HUES6 (cell line): ENCODE measurements around the gene CATSPER4.

ENCODE experiments used
- H3K27ac ChIP-seq: 2 replicates; pipeline ENCODE4 v1.7.0; 2013; ENCODE audit warnings: low read depth, mild to moderate bottlenecking, low read length, inconsistent platforms
- H3K27me3 ChIP-seq: 2 replicates; pipeline ENCODE4 v1.6.1; 2013; ENCODE audit warnings: low read length; ENCODE audit not compliant: control insufficient read depth, insufficient read depth
- H3K36me3 ChIP-seq: 2 replicates; pipeline ENCODE4 v1.6.1; 2013; ENCODE audit warnings: low read length; ENCODE audit not compliant: control insufficient read depth, insufficient read depth
- H3K4me1 ChIP-seq: 2 replicates; pipeline ENCODE4 v1.6.1; 2013; ENCODE audit warnings: low read length; ENCODE audit not compliant: control insufficient read depth, insufficient read depth
- H3K4me3 ChIP-seq: 2 replicates; pipeline ENCODE4 v1.5.1; 2013; ENCODE audit warnings: low read depth, low read length
- H3K9ac ChIP-seq: one replicate; pipeline ENCODE4 v1.6.1; 2013; ENCODE audit warnings: mild to moderate bottlenecking, low read length
- H3K9me3 ChIP-seq: 2 replicates; pipeline ENCODE4 v1.6.1; 2013; ENCODE audit warnings: low read depth, low read length; ENCODE audit not compliant: control insufficient read depth, insufficient read depth

CATSPER4 gene

GRCh38 chr1:26158908-26159742 lies 31.3 kb upstream of the CATSPER4 start, which contains the start of gene FAM110D:
TSS of gene FAM110D (plus strand) at chr1:26159079. CDS start at chr1:26161292, 2,213 bp downstream.
- H3K4me3 ChIP-seq, result peak within 1 kb of the TSS; percentile 38; the same call in 1 of the 2 replicates
- H3K27ac ChIP-seq, result no peak within 1 kb of the TSS
- peaks cover 96% of the 10 kb centered on the region for H3K27me3 ChIP-seq
- H3K9ac ChIP-seq, result peak within 1 kb of the TSS; percentile 40
- no peaks in the 10 kb centered on the region for H3K9me3 ChIP-seq
- H3K36me3 ChIP-seq, result no peaks in the 10 kb centered on the region
- peaks cover 57% of the 10 kb centered on the region for H3K4me1 ChIP-seq

GRCh38 chr1:26159743-26160039 lies 30.7 kb upstream of the CATSPER4 start:
- no peak overlapping the region for H3K9ac ChIP-seq

GRCh38 chr1:26160527-26161414 lies 29.6 kb upstream of the CATSPER4 start:
- no peaks in the 10 kb centered on the region for H3K36me3 ChIP-seq
- H3K27me3 ChIP-seq, result peaks cover 87% of the 10 kb centered on the region
- H3K4me1 ChIP-seq, result peaks cover 55% of the 10 kb centered on the region
- peak overlapping the region; percentile 59 for H3K4me3 ChIP-seq
- no peak overlapping the region for H3K27ac ChIP-seq
- H3K9me3 ChIP-seq, result no peaks in the 10 kb centered on the region
- H3K9ac ChIP-seq, result peak overlapping the region; percentile 10

More at GRCh38 chr1:26159743-26160039, 30.7 kb upstream of the CATSPER4 start:
- H3K27ac ChIP-seq, result no peak overlapping the region
- H3K4me1 ChIP-seq, result peaks cover 56% of the 10 kb centered on the region
- H3K36me3 ChIP-seq, result no peaks in the 10 kb centered on the region
- H3K4me3 ChIP-seq, result peak overlapping the region; percentile 38; the same call in 1 of the 2 replicates
- H3K9me3 ChIP-seq, result no peaks in the 10 kb centered on the region
- H3K27me3 ChIP-seq, result peaks cover 91% of the 10 kb centered on the region

GRCh38 chr1:26161415-26162219 lies 28.8 kb upstream of the CATSPER4 start:
- H3K4me1 ChIP-seq, result peaks cover 50% of the 10 kb centered on the region
- H3K4me3 ChIP-seq, result peak overlapping the region; percentile 59
- no peaks in the 10 kb centered on the region for H3K36me3 ChIP-seq
- no peak overlapping the region for H3K27ac ChIP-seq
- no peaks in the 10 kb centered on the region for H3K9me3 ChIP-seq
- H3K9ac ChIP-seq, result peak overlapping the region; percentile 10
- peaks cover 85% of the 10 kb centered on the region for H3K27me3 ChIP-seq

GRCh38 chr1:26162220-26162709 lies 28.1 kb upstream of the CATSPER4 start:
- Histone ChIP-seq H3K27ac (no peak overlapping the region), H3K9me3 (no peaks in the 10 kb centered on the region), H3K4me1 (peaks cover 49% of the 10 kb centered on the region), H3K9ac (peak overlapping the region; percentile 5), H3K36me3 (no peaks in the 10 kb centered on the region), H3K27me3 (peaks cover 87% of the 10 kb centered on the region), H3K4me3 (peak overlapping the region; percentile 59)

GRCh38 chr1:26163684-26164035 lies 26.7 kb upstream of the CATSPER4 start:
- peaks cover 77% of the 10 kb centered on the region for H3K27me3 ChIP-seq
- H3K4me1 ChIP-seq, result peaks cover 40% of the 10 kb centered on the region
- H3K4me3 ChIP-seq, result peak overlapping the region; percentile 69; the same call in 1 of the 2 replicates
- no peak overlapping the region for H3K9ac ChIP-seq
- H3K36me3 ChIP-seq, result no peaks in the 10 kb centered on the region
- no peak overlapping the region for H3K27ac ChIP-seq
- no peaks in the 10 kb centered on the region for H3K9me3 ChIP-seq

- no peaks in the 10 kb centered on the region for H3K36me3 ChIP-seq
- H3K4me3 ChIP-seq, result peak overlapping the region; percentile 69
- peaks cover 40% of the 10 kb centered on the region for H3K4me1 ChIP-seq
- no peak overlapping the region for H3K27ac ChIP-seq
- no peaks in the 10 kb centered on the region for H3K9me3 ChIP-seq
- peaks cover 71% of the 10 kb centered on the region for H3K27me3 ChIP-seq
- H3K9ac ChIP-seq, result peak overlapping the region; percentile 2
Observed at GRCh38 chr1:26164036-26164860, 26.2 kb upstream of the CATSPER4 start.

- Histone ChIP-seq H3K27me3 (peaks cover 62% of the 10 kb centered on the region), H3K36me3 (no peaks in the 10 kb centered on the region), H3K4me1 (peaks cover 35% of the 10 kb centered on the region), H3K9me3 (no peaks in the 10 kb centered on the region), H3K9ac (peak overlapping the region; percentile 2), H3K4me3 (peak overlapping the region; percentile 69), H3K27ac (no peak overlapping the region)
Observed at GRCh38 chr1:26164861-26165842, 25.2 kb upstream of the CATSPER4 start.

- H3K9me3 ChIP-seq, result no peaks in the 10 kb centered on the region
- H3K27me3 ChIP-seq, result peaks cover 46% of the 10 kb centered on the region
- no peak overlapping the region for H3K9ac ChIP-seq
- no peak overlapping the region for H3K4me3 ChIP-seq
- peaks cover 9% of the 10 kb centered on the region for H3K36me3 ChIP-seq
- no peak overlapping the region for H3K27ac ChIP-seq
- peaks cover 38% of the 10 kb centered on the region for H3K4me1 ChIP-seq
Observed at GRCh38 chr1:26166719-26167281, 23.6 kb upstream of the CATSPER4 start.
